ENCODE data around the gene GRAMD2B.

GRAMD2B gene

GRCh38 chr5:126446498-126447224, 23.5 kb downstream of the GRAMD2B start:
- Mint-ChIP-seq H3K36me3 (ENCODE audit: low read depth) (peaks cover 18% of the 10 kb centered on the region), H3K4me3 (no peak overlapping the region), H3K27me3 (ENCODE audit: low read depth) (no peaks in the 10 kb centered on the region), H3K27ac (peak overlapping the region; percentile 80 to 92 (median 83)), H3K9me3 (peaks cover 3% of the 10 kb centered on the region), H3K4me1 (peaks cover 44% of the 10 kb centered on the region)
- TF ChIP-seq CTCF (IDR thresholded peaks at IDR 0.05; ENCODE audit: unreplicated experiment in 3 of 3) = no peak

- Mint-ChIP-seq H3K4me1 (peaks cover 49% of the 10 kb centered on the region), H3K4me3 (no peak overlapping the region), H3K36me3 (ENCODE audit: low read depth) (peaks cover 26% of the 10 kb centered on the region), H3K27me3 (ENCODE audit: low read depth) (no peaks in the 10 kb centered on the region), H3K27ac (peak overlapping the region in 1 of 3 experiments; percentile 3), H3K9me3 (peaks cover 3% of the 10 kb centered on the region)
- no peak for TF ChIP-seq CTCF (IDR thresholded peaks at IDR 0.05; ENCODE audit: unreplicated experiment in 3 of 3)
Observed at GRCh38 chr5:126448720-126449119, 25.5 kb downstream of the GRAMD2B start.

DNA sequence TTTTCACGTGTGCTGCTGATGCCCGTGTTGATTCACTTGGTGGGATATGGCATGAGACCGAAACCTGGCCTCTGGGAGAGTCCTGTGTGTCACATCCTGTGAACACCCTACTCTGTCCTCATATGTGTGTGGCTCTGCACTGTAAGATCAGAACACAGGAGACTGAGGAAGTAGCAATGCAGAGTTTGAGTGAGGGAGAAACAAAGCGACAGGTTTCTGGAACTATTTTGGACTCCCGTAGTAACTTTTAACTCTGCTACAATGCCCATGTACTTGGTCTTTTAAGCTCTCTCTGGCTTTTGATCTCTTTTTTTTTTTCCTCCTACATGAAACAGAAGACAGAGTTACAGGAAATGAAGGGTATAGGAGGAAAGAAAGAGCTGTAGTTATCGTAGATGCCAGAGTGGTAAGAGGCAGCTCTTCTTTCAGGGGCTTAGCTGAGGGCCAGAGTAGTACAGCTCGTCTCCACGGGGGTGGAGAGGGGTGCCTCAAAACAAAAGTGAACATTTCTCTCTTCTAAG, 26.6 kb downstream of the GRAMD2B start:
- H3K27ac Mint-ChIP-seq = peak overlapping the region; percentile 72 to 81 (median 80)
- peaks cover under 1% of the 10 kb centered on the region for H3K9me3 Mint-ChIP-seq
- H3K4me1 Mint-ChIP-seq = peaks cover 54% of the 10 kb centered on the region
- H3K4me3 Mint-ChIP-seq = no peak overlapping the region
- H3K36me3 Mint-ChIP-seq (ENCODE audit: low read depth) = peaks cover 17% of the 10 kb centered on the region
- TF ChIP-seq CTCF (IDR thresholded peaks at IDR 0.05; ENCODE audit: unreplicated experiment in 3 of 3) = no peak
- no peaks in the 10 kb centered on the region for H3K27me3 Mint-ChIP-seq (ENCODE audit: low read depth)

DNA sequence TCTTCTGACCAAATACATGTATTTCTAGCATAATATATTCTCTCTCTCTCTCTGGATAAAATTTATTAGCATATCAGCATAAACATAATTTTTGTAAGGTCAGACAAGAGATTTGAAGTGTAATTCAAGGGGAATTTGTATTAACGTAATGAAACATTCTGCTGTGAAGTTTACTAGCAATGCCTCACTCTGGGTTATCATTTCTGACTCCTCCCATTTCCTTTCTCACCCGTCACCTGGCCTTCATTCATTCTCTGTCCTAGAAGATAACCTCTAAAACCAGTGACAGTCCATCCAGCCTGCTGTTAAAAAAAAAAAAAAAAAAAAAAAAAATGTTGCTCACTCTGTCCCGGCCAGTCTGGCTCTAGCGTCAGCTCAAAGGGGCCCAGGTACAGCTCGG, 27.1 kb downstream of the GRAMD2B start:
- no peak for TF ChIP-seq CTCF (IDR thresholded peaks at IDR 0.05; ENCODE audit: unreplicated experiment in 3 of 3)
- Mint-ChIP-seq H3K36me3 (ENCODE audit: low read depth) (peaks cover 15% of the 10 kb centered on the region), H3K27ac (peak overlapping the region; percentile 72 to 81 (median 80)), H3K4me3 (no peak overlapping the region), H3K27me3 (ENCODE audit: low read depth) (no peaks in the 10 kb centered on the region), H3K9me3 (no peaks in the 10 kb centered on the region), H3K4me1 (peaks cover 54% of the 10 kb centered on the region)

GRCh38 chr5:126450907-126451306, 27.7 kb downstream of the GRAMD2B start:
- Mint-ChIP-seq H3K27me3 (ENCODE audit: low read depth) (no peaks in the 10 kb centered on the region), H3K4me1 (peaks cover 50% of the 10 kb centered on the region), H3K27ac (peak overlapping the region in 1 of 3 experiments; percentile 72), H3K36me3 (ENCODE audit: low read depth) (peaks cover 14% of the 10 kb centered on the region), H3K4me3 (no peak overlapping the region), H3K9me3 (no peaks in the 10 kb centered on the region)
- TF ChIP-seq CTCF (IDR thresholded peaks at IDR 0.05; ENCODE audit: unreplicated experiment in 3 of 3) = no peak

- H3K9me3 Mint-ChIP-seq = no peaks in the 10 kb centered on the region
- H3K4me3 Mint-ChIP-seq = no peak overlapping the region
- no peaks in the 10 kb centered on the region for H3K27me3 Mint-ChIP-seq (ENCODE audit: low read depth)
- H3K36me3 Mint-ChIP-seq (ENCODE audit: low read depth) = peaks cover 16% of the 10 kb centered on the region
- H3K4me1 Mint-ChIP-seq = peaks cover 40% of the 10 kb centered on the region
- no peak for TF ChIP-seq CTCF (IDR thresholded peaks at IDR 0.05; ENCODE audit: unreplicated experiment in 3 of 3)
- H3K27ac Mint-ChIP-seq = peak overlapping the region in 1 of 3 experiments; percentile 4
Observed at GRCh38 chr5:126452477-126452876, 29.3 kb downstream of the GRAMD2B start.

All from nephron (organoid).